ENCODE results near the gene ARID3B. TPM values are rescaled to one million over a fixed set of nuclear protein-coding genes. Genes with fewer than 3 reads are reported as not detected.

Gene ARID3B
- total RNA-seq, 1 experiment from 2014 or later, result 12.7 TPM

DNA sequence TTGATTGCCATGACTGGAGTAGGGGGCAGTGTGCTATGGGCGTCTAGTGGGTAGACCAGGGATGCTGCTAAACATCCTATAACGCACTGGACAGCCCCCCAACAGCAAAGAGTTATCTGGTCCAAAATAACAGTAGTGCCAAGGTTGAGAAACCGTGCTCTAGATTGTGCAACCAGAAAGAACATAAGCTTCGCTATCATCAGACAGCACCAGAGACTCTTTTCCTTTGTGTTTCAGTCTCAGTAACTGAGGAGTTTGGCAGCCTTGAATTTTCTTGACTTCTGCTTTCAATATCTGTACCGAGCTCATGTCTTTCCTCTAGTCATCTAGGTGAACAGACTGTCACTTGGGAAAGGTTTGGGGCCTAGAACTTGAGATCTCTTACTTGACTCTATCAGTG lies 8.8 kb downstream of the ARID3B start:
- intact Hi-C loops (cut with micrococcal nuclease; ENCODE audit: unreplicated experiment), result no loop called here

DNA sequence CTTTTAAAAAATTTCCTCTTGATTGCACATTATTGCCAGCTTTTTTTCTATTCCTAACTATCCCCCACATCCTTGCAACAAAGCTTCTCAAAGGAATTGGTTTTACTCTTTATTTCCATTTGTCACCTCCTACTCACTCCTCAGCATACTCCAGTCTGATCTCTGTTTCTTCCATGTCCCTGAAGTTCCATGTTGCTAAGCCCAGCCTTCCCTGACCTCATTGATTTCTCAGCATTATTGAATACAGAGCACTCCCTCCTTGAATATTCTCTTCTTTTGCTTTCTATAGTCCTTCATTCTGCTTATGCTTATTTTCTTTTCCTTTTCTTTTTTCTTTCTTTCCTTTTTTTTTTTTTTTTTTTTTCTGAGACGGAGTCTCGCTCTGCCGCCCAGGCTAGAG lies 10.7 kb downstream of the ARID3B start:
- DNase-seq (ENCODE audit: low read depth, low spot score) (no peak), ATAC-seq (no peak)
- Histone ChIP-seq H3K27me3 (ENCODE audit: control insufficient read depth, insufficient read depth, low read length) (no peaks in the 10 kb centered on the region), H3K4me1 (ENCODE audit: control insufficient read depth, insufficient read depth, low read length) (peaks cover under 1% of the 10 kb centered on the region; the same call in 1 of the 2 replicates), H3K9me3 (ENCODE audit: control insufficient read depth, insufficient read depth, low read depth, low read length) (no peaks in the 10 kb centered on the region), H3K36me3 (ENCODE audit: control insufficient read depth, insufficient read depth, low read length) (no peaks in the 10 kb centered on the region), H3K4me3 (ENCODE audit: low read depth in 2 of 2, low read length in 2 of 2) (no peak overlapping the region), H3K27ac (ENCODE audit: low read length) (no peak overlapping the region)
- BruUV-seq (replicated peaks), result no TSS peak
- POLR2A ChIA-PET, result no interaction called here
- no peak for TF ChIP-seq POLR2AphosphoS5 (IDR thresholded peaks at IDR 0.05; ENCODE audit: low read depth, low read length)
- no peak for TF ChIP-seq TCF7L2 (IDR thresholded peaks at IDR 0.05; ENCODE audit: low read depth, low read length)
- no peak for TF ChIP-seq SIN3A (IDR thresholded peaks at IDR 0.05; ENCODE audit: borderline replicate concordance, insufficient read depth, low read depth, low read length)
- TF ChIP-seq, protein P1, sequence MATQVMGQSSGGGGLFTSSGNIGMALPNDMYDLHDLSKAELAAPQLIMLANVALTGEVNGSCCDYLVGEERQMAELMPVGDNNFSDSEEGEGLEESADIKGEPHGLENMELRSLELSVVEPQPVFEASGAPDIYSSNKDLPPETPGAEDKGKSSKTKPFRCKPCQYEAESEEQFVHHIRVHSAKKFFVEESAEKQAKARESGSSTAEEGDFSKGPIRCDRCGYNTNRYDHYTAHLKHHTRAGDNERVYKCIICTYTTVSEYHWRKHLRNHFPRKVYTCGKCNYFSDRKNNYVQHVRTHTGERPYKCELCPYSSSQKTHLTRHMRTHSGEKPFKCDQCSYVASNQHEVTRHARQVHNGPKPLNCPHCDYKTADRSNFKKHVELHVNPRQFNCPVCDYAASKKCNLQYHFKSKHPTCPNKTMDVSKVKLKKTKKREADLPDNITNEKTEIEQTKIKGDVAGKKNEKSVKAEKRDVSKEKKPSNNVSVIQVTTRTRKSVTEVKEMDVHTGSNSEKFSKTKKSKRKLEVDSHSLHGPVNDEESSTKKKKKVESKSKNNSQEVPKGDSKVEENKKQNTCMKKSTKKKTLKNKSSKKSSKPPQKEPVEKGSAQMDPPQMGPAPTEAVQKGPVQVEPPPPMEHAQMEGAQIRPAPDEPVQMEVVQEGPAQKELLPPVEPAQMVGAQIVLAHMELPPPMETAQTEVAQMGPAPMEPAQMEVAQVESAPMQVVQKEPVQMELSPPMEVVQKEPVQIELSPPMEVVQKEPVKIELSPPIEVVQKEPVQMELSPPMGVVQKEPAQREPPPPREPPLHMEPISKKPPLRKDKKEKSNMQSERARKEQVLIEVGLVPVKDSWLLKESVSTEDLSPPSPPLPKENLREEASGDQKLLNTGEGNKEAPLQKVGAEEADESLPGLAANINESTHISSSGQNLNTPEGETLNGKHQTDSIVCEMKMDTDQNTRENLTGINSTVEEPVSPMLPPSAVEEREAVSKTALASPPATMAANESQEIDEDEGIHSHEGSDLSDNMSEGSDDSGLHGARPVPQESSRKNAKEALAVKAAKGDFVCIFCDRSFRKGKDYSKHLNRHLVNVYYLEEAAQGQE (IDR thresholded peaks at IDR 0.05; ENCODE audit: insufficient read depth in 1 of 2, low read depth in 2 of 2, low read length in 1 of 2), result no peak
- TF ChIP-seq, protein P2, sequence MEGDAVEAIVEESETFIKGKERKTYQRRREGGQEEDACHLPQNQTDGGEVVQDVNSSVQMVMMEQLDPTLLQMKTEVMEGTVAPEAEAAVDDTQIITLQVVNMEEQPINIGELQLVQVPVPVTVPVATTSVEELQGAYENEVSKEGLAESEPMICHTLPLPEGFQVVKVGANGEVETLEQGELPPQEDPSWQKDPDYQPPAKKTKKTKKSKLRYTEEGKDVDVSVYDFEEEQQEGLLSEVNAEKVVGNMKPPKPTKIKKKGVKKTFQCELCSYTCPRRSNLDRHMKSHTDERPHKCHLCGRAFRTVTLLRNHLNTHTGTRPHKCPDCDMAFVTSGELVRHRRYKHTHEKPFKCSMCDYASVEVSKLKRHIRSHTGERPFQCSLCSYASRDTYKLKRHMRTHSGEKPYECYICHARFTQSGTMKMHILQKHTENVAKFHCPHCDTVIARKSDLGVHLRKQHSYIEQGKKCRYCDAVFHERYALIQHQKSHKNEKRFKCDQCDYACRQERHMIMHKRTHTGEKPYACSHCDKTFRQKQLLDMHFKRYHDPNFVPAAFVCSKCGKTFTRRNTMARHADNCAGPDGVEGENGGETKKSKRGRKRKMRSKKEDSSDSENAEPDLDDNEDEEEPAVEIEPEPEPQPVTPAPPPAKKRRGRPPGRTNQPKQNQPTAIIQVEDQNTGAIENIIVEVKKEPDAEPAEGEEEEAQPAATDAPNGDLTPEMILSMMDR (IDR thresholded peaks at IDR 0.05), result no peak
- in situ Hi-C loops (cut with HindIII; ENCODE audit: low pct_unique_long_range_greater_than_20kb, low sequenced_read_pairs), result no loop called here
- intact Hi-C loops (cut with micrococcal nuclease; ENCODE audit: unreplicated experiment), result no loop called here
- CTCF ChIA-PET, result no interaction called here

More for the DNA sequence above, 8.8 kb downstream of the ARID3B start:
- CTCF ChIA-PET, result no interaction called here
- TF ChIP-seq, protein P1 (IDR thresholded peaks at IDR 0.05; ENCODE audit: insufficient read depth in 1 of 2, low read depth in 2 of 2, low read length in 1 of 2), result no peak
- TF ChIP-seq, protein P2 (IDR thresholded peaks at IDR 0.05), result no peak
- Histone ChIP-seq H3K4me1 (ENCODE audit: control insufficient read depth, insufficient read depth, low read length) (peaks cover 18% of the 10 kb centered on the region), H3K36me3 (ENCODE audit: control insufficient read depth, insufficient read depth, low read length) (no peaks in the 10 kb centered on the region), H3K9me3 (ENCODE audit: control insufficient read depth, insufficient read depth, low read depth, low read length) (no peaks in the 10 kb centered on the region), H3K27ac (ENCODE audit: low read length) (no peak overlapping the region), H3K27me3 (ENCODE audit: control insufficient read depth, insufficient read depth, low read length) (no peaks in the 10 kb centered on the region), H3K4me3 (ENCODE audit: low read depth in 2 of 2, low read length in 2 of 2) (no peak overlapping the region)
- in situ Hi-C loops (cut with HindIII; ENCODE audit: low pct_unique_long_range_greater_than_20kb, low sequenced_read_pairs), result no loop called here
- POLR2A ChIA-PET, result no interaction called here
- ATAC-seq (no peak), DNase-seq (ENCODE audit: low read depth, low spot score) (no peak)
- BruUV-seq (replicated peaks), result no TSS peak

Measured in Panc1 (cell line).